ENCODE results near the gene MYO9A.
"Not testable (repeated sequence)": the region's sequence is repeated elsewhere in the genome, so short reads cannot be mapped to it uniquely, and the experiment has no call there.

MYO9A gene

DNA sequence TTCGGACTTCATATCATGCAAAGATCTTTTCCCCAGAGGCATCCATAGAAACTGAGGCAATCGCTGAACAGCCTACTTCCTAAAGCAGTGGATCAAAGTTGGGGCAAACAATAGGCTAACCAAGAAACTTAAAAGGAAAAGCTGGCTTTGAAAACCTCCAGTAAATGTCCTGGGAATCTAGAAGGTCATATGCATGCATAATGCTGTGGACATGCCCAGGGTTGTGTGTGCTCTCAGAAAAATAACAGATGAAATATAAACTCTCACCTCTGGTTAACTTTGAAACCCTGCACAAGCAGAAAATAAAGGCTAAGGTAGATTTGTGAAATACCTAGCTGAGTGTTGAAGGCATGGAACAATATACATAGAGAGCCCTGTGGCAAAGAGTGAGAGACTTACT is 96.3 kb downstream of the MYO9A start:
- TF ChIP-seq GATA1 (IDR thresholded peaks at IDR 0.05; ENCODE audit: low read depth, low read length): no peak
- no peak for TF ChIP-seq POLR2A (IDR thresholded peaks at IDR 0.05; ENCODE audit: low read length)
- DNase-seq: no peak

DNA sequence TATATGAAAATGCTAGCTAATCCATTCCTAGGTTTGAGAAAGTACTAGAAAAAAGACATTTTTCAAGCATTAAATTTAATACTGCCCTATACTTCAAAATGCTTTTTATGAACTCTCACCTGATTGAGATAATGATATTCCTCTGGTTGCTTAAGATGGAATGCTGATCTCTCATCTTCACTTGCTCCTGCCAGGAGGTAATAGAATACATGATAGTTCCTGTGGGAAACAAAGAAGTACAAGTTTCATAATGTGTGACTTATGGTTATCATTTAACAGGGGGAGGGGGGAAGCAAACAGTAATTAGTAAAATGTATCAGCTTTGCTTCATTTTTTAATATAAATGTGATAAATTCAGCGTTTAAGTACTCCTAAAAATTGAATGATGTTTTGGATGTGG is 97.2 kb downstream of the MYO9A start:
- DNase-seq: no peak
- TF ChIP-seq GATA1 (IDR thresholded peaks at IDR 0.05; ENCODE audit: low read depth, low read length): no peak

GRCh38 chr15:72014555-72014954 is 103.4 kb downstream of the MYO9A start:
- not testable (repeated sequence) for DNase-seq

- DNase-seq: no peak
- TF ChIP-seq GATA1 (IDR thresholded peaks at IDR 0.05; ENCODE audit: low read depth, low read length): no peak
- TF ChIP-seq POLR2A (IDR thresholded peaks at IDR 0.05; ENCODE audit: low read length): no peak
Observed at GRCh38 chr15:72013703-72014102, 104.2 kb downstream of the MYO9A start.

GRCh38 chr15:72011302-72011942 is 106.5 kb downstream of the MYO9A start:
- DNase-seq: no peak
- no peak for TF ChIP-seq GATA1 (IDR thresholded peaks at IDR 0.05; ENCODE audit: low read depth, low read length)

DNA sequence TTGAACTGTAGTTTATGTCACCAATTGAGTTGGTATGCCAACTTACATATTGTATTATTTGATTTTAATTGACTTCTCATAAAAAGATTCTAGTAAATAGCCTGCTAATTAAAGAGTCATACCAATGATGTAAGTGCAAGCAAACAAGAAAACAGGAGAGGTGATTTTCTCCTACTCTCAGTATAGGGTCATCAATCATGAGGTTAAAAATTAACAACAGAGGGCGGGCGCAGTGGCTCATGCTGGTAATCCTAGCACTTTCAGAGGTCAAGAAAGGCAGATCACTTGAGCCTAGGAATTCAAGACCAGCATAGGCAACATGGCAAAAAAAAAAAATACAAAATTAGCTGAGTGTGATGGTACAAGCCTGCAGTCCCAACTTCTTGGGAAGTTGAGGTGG is 108.7 kb downstream of the MYO9A start:
- DNase-seq: no peak
- TF ChIP-seq GATA1 (IDR thresholded peaks at IDR 0.05; ENCODE audit: low read depth, low read length) (no peak), POLR2A (IDR thresholded peaks at IDR 0.05; ENCODE audit: low read length) (no peak)

DNA sequence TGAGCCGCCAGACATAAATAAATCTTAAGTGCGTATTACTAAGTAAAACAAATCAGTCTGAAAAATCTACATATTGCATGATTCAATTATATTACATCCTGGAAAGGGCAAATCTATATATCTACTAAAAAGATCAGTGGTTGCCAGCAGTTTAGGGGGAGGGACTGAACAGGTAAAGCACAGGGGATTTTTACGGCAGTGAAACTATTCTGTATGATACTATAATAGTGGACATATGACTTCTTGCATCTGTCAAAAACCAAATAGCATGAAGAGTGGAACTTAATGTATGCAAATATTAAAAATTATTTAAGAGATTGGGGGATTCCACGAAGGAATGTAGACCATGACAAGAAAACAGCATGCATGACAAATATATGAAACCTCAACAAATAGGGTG is 111.6 kb downstream of the MYO9A start:
- TF ChIP-seq GATA1 (IDR thresholded peaks at IDR 0.05; ENCODE audit: low read depth, low read length) (no peak), POLR2A (IDR thresholded peaks at IDR 0.05; ENCODE audit: low read length) (no peak)
- no peak for DNase-seq

DNA sequence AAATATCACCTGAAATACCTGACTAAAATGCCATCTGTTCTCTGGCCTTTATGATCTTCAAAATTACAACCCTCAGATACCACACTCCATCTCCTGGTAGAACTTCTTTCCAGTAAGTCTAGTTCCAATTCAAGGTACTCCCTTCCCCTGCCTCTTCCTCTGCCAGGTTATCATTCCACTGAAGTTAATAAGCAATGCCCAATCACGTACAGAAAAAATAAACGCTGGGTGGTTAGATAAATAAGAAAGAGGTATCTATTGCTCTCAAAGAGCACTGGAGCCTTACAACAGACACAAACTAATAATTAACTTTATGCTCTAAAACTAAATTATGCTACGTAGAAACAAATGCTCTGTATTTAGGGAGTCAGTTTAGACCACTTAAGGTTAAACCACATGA is 112.5 kb downstream of the MYO9A start:
- TF ChIP-seq GATA1 (IDR thresholded peaks at IDR 0.05; ENCODE audit: low read depth, low read length): no peak
- TF ChIP-seq POLR2A (IDR thresholded peaks at IDR 0.05; ENCODE audit: low read length): no peak
- DNase-seq: no peak

DNA sequence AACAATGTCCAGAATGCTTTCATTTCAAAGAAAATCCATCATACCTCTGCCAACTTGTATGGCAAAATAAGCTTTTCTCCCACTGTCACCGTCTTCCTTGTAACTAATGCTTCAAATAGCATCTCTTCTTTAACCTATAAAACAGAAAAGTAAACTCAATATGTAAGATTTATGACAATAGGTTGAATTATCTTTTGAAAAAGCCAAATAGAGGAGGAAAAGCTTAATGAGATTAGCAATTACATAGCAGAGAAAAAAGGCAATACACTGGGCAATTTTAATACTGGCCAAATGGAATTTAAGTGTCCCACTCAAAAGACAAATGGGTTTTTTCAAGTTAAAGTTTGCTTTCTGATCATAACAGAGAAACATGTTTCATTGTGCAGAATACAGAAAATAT is 118.1 kb downstream of the MYO9A start:
- TF ChIP-seq POLR2A (IDR thresholded peaks at IDR 0.05; ENCODE audit: low read length) (no peak), GATA1 (IDR thresholded peaks at IDR 0.05; ENCODE audit: low read depth, low read length) (no peak)
- no peak for DNase-seq

DNA sequence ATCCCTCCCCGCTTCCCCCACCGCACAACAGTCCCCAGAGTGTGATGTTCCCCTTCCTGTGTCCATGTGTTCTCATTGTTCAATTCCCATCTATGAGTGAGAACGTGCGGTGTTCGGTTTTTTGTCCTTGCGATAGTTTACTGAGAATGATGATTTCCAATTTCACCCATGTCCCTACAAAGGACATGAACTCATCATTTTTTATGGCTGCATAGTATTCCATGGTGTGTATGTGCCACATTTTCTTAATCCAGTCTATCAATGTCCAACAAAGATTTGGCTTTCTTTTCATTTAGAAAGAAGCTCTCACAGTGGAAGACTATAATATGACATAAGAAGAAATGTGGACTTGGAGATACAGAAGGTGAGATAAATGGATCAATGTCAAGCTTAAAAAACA is 119.2 kb downstream of the MYO9A start:
- not testable (repeated sequence) for DNase-seq

- TF ChIP-seq GATA1 (IDR thresholded peaks at IDR 0.05; ENCODE audit: low read depth, low read length) (no peak), POLR2A (IDR thresholded peaks at IDR 0.05; ENCODE audit: low read length) (no peak)
- DNase-seq: no peak
Observed at GRCh38 chr15:71997691-71998090, 120.3 kb downstream of the MYO9A start.

DNA sequence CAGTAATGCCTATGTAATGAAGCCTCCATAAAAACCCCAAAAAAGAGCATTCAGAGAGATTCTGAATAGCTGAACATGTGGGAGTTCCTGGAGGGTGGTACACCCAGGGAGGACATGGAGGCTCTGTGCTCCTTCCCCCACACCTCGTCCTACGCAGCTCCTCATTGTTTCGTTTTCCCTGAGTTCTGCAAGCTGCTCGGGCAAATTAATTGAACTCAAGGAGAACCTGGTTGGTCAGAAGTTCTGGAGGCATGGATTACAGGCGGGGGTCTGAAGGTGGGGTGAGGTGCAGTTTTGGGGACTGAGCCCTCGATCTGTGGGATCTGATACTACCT is 142.2 kb downstream of the MYO9A start:
- no peak for TF ChIP-seq POLR2A (IDR thresholded peaks at IDR 0.05; ENCODE audit: low read length)
- TF ChIP-seq GATA1 (IDR thresholded peaks at IDR 0.05; ENCODE audit: low read depth, low read length): no peak
- DNase-seq: no peak

DNA sequence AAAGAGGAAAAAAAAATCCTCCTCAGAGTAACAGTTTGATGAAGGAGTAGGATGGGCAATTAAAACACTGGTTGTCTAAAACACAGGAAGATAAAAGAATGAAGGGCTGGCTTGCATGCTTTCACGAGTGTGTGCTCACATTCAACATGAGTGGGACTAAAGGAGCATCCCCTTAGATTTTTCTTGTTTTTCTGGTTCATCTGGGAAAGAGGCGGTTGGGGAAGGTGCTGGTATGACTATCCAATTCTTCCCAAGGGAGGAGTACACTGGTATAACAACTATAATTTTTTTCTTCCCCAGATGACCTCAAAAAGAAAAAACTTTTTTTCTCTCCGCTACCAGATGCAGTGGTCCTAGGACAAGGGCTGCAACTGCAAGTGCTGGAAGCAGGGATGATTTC is 143.7 kb downstream of the MYO9A start:
- TF ChIP-seq POLR2A (IDR thresholded peaks at IDR 0.05; ENCODE audit: low read length) (no peak), GATA1 (IDR thresholded peaks at IDR 0.05; ENCODE audit: low read depth, low read length) (no peak)
- DNase-seq: no peak

DNA sequence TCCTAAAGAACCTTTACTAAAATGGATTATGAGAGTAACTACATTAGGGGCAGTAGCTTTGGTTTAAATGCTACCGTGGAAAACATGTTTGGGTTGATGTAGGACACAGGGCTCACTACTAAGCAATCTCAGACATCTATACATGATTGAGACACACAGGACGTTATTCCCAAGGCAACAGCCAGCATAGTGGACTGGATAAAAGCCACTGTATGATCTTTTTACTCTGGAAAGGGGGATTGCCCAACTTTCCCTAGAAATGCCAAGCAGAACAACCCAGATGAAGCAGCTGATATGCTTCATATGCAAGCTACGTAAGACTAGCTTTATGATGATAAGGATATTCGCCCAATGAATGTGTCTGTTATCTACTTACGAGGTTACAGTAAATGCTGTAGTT is 144.6 kb downstream of the MYO9A start:
- no peak for DNase-seq

DNA sequence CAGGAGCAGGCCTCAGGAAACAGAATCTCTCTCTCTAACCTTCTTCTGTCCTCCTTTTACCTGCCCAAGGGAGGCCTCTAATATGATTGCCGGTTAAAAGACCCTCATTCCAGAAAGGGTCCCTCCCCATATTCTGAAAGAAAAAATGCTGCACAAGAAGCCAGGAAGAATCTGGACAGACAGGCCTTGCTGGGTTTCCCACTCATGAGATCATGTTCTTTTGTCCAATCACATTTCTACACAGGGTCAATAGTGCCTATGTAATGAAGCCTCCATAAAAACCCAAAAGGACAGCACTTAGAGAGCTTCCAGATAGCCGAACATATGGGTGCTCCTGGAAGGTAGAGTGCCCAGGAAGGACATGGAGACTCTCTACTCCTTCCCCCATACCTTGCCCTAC is 146.0 kb downstream of the MYO9A start:
- no peak for DNase-seq
- TF ChIP-seq POLR2A (IDR thresholded peaks at IDR 0.05; ENCODE audit: low read length): no peak
- no peak for TF ChIP-seq GATA1 (IDR thresholded peaks at IDR 0.05; ENCODE audit: low read depth, low read length)

More for the DNA sequence above, 144.6 kb downstream of the MYO9A start:
- TF ChIP-seq POLR2A (IDR thresholded peaks at IDR 0.05; ENCODE audit: low read length) (no peak), GATA1 (IDR thresholded peaks at IDR 0.05; ENCODE audit: low read depth, low read length) (no peak)

DNA sequence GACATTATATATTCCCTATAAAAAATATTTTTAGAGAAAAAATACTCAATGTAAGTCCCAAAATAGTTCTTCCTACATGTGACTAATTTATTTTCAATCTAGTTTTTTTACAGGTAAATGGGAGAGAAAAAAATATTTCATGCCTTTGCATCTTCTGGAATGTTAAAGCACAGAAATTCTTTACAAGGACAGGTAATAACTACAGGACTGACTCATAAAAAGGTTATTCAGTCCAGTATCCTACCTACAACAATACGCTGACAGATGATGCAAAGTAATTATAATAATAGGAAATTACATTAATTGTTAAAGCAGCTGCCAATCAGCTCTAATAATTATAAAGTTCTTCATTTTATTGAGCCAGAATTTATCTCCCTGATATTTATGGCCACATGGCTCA is 147.5 kb downstream of the MYO9A start:
- no peak for DNase-seq
- TF ChIP-seq POLR2A (IDR thresholded peaks at IDR 0.05; ENCODE audit: low read length) (no peak), GATA1 (IDR thresholded peaks at IDR 0.05; ENCODE audit: low read depth, low read length) (no peak)
